Measurements from ENCODE around the gene ATRN.

ATRN gene

GRCh38 chr20:3696200-3696599 is 225.4 kb downstream of the ATRN start:
- DNase-seq (ENCODE audit: low spot score) = no peak

DNA sequence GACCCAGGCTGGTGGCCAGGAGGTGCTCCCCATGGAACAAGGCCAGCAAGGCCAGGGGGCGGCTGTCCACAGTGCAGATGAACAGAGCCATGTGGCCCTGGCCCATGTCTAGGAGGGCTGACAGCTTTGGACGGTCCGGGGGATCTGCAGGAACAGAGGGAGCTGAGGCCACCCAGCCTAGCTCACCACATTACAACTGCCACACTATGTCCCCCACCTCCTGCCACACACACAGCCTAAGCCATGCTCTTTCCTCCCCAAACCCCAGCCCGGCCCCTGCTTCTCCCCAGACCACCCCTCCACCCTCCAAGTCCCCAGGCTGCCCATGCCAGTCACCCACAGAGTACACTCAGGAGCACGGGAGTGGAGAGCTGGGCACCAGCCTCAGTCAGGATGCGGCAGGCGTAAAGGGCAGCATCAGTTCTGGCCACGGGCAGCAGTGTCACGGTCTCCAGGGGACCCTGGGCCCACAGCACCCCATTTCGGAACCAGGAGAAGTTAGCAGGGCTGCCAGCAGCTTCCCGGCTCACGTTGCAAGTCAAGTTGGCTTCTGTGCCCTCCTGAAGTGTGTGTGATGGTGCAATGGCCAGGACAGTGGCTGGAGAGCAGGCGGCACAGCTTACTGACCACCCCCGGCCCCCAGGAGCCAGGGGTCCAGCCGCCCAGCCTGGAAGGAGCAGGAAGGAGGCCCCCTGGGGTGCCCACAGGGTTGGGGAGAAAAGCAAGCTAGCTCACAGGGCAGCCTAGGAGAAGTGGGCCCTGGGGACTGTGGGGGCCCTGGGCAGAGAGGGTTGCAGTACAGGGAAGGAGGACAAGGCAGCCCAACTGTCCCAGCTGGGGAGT is 226.1 kb downstream of the ATRN start:
- DNase-seq (ENCODE audit: low spot score) = no peak

DNA sequence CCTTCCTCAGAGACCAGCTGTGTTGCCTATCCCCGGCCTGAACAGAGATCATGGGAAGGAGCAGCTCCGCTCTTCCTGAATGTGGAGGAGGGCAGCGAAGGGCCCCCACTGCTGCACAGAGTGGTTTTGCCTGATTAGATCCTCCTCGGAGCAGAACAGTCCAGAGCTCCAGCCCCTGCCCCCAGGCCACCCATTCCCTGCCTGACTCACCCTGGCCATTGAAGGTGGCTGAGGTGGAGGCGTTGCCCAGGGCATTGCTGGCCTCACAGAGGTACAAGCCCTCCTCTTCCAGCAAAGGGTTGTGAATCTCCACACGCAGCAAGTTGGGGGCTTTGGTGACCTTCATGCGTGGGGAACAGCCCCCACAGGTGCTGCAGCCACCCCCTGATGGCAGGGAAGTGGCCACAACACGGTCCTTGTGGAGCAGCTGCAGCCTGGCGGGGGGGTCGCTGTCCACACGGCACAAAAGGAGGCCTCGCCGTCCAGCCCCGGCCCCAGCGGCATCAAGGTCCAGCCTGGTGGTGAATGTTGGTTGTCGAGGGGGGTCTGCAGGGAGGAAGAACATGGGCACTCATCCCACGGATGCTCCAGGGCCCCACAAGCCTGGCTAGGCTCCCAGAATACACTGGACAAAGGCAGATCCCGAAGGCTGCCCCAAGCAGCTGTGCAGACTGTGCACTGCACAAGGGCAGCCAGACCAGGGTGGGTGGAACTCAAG is 226.9 kb downstream of the ATRN start:
- DNase-seq (ENCODE audit: low spot score) = no peak

GRCh38 chr20:3698591-3699001 is 227.8 kb downstream of the ATRN start:
- no peak for DNase-seq (ENCODE audit: low spot score)

- no peak for DNase-seq (ENCODE audit: low spot score)
Measured at GRCh38 chr20:3699037-3699436, 228.2 kb downstream of the ATRN start.

Measured in cerebellar cortex (tissue), 1 donor.